BE2C (cell line): ENCODE data around the gene DAW1.

Experiments used
- DNase-seq: peaks from one replicate; pipeline ENCODE4 v3.0.0-alpha.2; 2020
- H3K27me3 ChIP-seq: fragments of 250-450 bp; sonication (Bioruptor Pico); 2 replicates; pipeline ENCODE4 v1.5.1; 2020; ENCODE audit warnings: mild to moderate bottlenecking
- H3K36me3 ChIP-seq: fragments of 250-450 bp; sonication (Bioruptor Pico); 2 replicates; pipeline ENCODE4 v1.5.1; 2020; ENCODE audit warnings: mild to moderate bottlenecking
- H3K4me1 ChIP-seq: fragments of 250-450 bp; sonication (Bioruptor Pico); 2 replicates; pipeline ENCODE4 v1.5.1; 2020
- H3K4me3 ChIP-seq: 2 replicates; pipeline ENCODE4 v1.5.1; 2011; ENCODE audit warnings: low read depth, low read length
- H3K9me3 ChIP-seq: fragments of 250-450 bp; sonication (Bioruptor Pico); 2 replicates; pipeline ENCODE4 v1.5.1; 2020
- TF ChIP-seq, protein P1 (sequence below): IDR thresholded peaks from 2 replicates; pipeline ENCODE4 v1.5.1; 2012; ENCODE audit warnings: mild to moderate bottlenecking, low read depth, low read length

DAW1 gene

GRCh38 chr2:227942021-227942420, 70.6 kb downstream of the DAW1 start:
- no peak for DNase-seq
- TF ChIP-seq, protein P1, sequence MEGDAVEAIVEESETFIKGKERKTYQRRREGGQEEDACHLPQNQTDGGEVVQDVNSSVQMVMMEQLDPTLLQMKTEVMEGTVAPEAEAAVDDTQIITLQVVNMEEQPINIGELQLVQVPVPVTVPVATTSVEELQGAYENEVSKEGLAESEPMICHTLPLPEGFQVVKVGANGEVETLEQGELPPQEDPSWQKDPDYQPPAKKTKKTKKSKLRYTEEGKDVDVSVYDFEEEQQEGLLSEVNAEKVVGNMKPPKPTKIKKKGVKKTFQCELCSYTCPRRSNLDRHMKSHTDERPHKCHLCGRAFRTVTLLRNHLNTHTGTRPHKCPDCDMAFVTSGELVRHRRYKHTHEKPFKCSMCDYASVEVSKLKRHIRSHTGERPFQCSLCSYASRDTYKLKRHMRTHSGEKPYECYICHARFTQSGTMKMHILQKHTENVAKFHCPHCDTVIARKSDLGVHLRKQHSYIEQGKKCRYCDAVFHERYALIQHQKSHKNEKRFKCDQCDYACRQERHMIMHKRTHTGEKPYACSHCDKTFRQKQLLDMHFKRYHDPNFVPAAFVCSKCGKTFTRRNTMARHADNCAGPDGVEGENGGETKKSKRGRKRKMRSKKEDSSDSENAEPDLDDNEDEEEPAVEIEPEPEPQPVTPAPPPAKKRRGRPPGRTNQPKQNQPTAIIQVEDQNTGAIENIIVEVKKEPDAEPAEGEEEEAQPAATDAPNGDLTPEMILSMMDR = no peak

DNA sequence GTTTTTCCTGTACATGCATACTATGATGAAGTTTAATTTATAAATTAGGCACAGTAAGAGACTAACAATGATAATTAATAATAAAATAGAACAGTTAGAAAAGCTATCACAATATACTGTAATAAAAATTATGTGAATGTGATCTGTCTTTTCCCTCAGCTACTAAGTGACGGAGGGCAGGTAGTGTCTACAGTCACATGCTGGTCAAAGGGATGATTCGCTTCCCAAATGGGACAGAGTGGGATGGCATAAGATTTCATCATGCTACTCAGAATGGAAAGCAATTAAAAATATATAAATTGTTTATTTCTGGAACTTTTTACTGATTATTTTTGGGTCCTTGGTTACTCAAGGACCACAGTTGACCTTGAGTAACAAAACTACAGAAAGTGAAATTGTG, 71.5 kb downstream of the DAW1 start:
- H3K9me3 ChIP-seq = no peaks in the 10 kb centered on the region
- H3K4me3 ChIP-seq = no peak overlapping the region
- H3K36me3 ChIP-seq = no peaks in the 10 kb centered on the region
- H3K4me1 ChIP-seq = no peaks in the 10 kb centered on the region
- H3K27me3 ChIP-seq = no peaks in the 10 kb centered on the region
- DNase-seq = no peak
- TF ChIP-seq, protein P1 = no peak

More at GRCh38 chr2:227942021-227942420, 70.6 kb downstream of the DAW1 start:
- no peaks in the 10 kb centered on the region for H3K9me3 ChIP-seq
- H3K27me3 ChIP-seq = no peaks in the 10 kb centered on the region
- H3K4me1 ChIP-seq = no peaks in the 10 kb centered on the region
- H3K4me3 ChIP-seq = no peak overlapping the region
- H3K36me3 ChIP-seq = no peaks in the 10 kb centered on the region

- H3K9me3 ChIP-seq = no peaks in the 10 kb centered on the region
- no peaks in the 10 kb centered on the region for H3K27me3 ChIP-seq
- DNase-seq = no peak
- H3K4me3 ChIP-seq = no peak overlapping the region
- no peaks in the 10 kb centered on the region for H3K36me3 ChIP-seq
- TF ChIP-seq, protein P1 = no peak
- no peaks in the 10 kb centered on the region for H3K4me1 ChIP-seq
Observed at GRCh38 chr2:227960317-227960716, 88.9 kb downstream of the DAW1 start.

- Histone ChIP-seq H3K9me3 (no peaks in the 10 kb centered on the region), H3K4me3 (no peak overlapping the region), H3K36me3 (no peaks in the 10 kb centered on the region), H3K27me3 (no peaks in the 10 kb centered on the region), H3K4me1 (no peaks in the 10 kb centered on the region)
- TF ChIP-seq, protein P1 = no peak
- DNase-seq = no peak
Observed at GRCh38 chr2:227971619-227972230, 100.3 kb downstream of the DAW1 start.

GRCh38 chr2:227973241-227973640, 101.8 kb downstream of the DAW1 start:
- TF ChIP-seq, protein P1 = no peak
- no peaks in the 10 kb centered on the region for H3K27me3 ChIP-seq

More at GRCh38 chr2:227973241-227973640, 101.8 kb downstream of the DAW1 start:
- Histone ChIP-seq H3K36me3 (no peaks in the 10 kb centered on the region), H3K4me3 (no peak overlapping the region), H3K4me1 (no peaks in the 10 kb centered on the region), H3K9me3 (no peaks in the 10 kb centered on the region)
- DNase-seq = no peak
